HG03095 (cell line): ENCODE data around the gene OLIG2.

Experiments used
- ATAC-seq: cut with Tn5 transposase; IDR thresholded peaks from one replicate; pipeline ENCODE4 v1.9.1; 2021; ENCODE audit warnings: moderate library complexity; ENCODE audit not compliant: unreplicated experiment

OLIG2 gene

DNA sequence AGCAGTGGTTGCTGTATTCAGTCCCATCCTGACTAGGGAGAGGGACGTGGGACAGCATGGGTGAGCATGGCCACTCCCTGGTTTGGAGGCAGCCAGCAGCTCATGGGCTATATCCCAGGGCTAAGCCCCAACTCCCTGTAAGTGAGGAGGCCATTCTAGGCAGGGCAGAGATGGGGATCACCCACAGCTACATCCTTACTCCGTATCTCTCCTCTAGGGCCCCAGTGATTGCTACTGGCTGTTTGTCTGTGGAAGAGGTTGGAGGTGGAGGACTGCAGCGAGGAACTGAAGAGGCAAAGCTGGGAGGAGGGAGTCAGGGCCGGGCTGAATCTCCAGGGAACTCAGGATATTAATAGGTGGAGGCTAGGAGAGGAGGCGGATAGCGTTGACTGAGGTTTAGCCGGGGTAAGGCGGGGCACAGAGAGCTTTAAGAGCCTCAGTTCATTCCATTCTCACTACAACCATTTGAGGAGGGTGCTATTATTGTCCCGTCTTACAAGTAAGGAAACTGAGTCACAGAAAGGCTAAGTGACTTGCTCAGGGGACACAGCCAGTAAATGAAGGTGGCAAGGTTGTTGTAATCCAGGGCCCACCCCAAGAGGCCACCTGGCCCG, 6.8 kb downstream of the OLIG2 start:
- no peak for ATAC-seq

DNA sequence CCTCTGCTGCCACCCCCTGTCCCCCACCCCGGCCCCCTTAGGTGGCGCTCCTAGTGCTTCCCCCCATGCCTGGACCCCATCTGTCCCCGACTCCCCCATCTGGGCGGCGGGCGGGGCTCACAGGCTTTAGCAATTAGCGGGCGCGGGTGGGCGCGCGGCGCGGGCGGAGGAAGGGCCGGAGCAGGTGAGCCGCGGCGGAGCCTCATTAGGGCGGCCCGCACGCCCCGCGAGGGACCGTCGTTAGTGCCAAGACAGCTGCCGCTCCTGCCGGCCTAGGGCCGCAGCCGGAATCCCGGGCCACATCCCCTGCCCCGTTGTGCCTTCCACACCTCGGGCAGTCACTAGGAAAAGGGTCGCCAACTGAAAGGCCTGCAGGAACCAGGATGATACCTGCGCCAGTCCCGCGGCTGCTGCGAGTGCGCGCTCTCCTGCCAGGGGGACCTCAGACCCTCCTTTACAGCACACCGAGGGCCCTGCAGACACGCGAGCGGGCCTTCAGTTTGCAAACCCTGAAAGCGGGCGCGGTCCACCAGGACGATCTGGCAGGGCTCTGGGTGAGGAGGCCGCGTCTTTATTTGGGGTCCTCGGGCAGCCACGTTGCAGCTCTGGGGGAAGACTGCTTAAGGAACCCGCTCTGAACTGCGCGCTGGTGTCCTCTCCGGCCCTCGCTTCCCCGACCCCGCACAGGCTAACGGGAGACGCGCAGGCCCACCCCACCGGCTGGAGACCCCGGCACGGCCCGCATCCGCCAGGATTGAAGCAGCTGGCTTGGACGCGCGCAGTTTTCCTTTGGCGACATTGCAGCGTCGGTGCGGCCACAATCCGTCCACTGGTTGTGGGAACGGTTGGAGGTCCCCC, 7.6 kb downstream of the OLIG2 start:
- ATAC-seq, result no peak

DNA sequence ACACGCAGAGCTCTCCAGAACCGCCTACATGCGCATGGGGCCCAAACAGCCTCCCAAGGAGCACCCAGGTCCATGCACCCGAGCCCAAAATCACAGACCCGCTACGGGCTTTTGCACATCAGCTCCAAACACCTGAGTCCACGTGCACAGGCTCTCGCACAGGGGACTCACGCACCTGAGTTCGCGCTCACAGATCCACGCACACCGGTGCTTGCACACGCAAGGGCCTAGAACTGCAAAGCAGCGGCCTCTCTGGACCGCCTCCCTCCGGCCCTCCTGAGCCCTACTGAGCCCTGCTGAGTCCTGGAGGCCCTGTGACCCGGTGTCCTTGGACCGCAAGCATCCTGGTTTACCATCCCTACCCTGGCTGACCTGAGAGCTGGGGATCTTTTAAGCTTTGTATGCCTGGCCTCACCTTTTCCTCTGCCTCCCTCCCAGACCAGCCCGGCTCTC, 8.3 kb downstream of the OLIG2 start:
- no peak for ATAC-seq

DNA sequence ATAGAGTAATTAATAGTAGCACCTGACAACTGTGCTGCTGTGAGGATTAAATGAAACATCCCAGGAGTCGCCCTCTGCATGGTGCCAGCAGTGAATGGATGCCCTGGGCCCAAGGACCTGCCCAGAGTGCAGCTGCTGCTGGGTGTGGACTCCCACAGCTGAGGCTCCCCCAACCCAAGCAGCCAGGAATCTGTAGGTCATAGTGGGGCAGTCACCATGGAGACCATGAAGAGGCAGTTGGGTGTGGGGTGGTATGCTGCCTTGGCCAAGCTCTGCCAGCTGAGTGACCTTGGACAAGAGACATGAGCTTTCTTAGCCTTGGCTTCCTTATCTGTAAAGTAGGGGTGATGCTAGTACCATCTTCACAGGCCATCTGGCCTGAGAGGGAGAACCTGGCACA, 9.4 kb downstream of the OLIG2 start:
- ATAC-seq, result no peak

DNA sequence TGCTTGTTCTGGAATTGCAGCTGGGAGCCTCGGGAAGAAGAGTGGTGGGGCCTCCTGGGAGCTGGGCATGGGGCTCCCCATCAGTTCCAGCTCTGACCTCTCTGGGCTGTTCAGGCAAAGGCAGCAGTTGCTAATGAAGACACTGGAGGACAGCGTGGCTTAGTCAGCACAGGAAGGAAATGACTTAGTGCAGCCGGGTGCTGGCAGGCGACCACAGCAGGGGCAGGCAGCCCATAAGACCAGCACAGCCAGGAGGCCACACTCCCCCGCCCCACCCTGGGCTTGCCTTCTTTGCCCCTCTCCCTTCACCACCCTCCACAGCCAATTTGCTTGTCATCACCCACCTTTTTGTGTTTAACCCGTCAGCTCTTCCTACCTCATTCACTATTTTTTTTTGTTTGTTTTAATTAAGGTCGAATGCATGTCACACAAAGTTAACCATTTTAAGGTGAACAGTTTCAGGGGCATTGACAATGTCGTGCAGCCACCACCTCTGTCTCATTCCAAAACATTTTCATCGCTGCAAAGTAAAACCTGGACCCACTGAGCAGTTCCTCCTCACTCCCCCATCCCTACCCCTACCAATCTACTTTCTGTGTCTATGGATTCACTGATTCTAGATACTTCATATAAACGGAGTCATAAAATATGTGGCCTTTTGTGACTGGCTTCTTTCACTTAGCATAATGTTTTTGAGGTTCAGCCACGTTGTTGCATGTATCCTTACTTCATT, 10.9 kb downstream of the OLIG2 start:
- ATAC-seq, result no peak

DNA sequence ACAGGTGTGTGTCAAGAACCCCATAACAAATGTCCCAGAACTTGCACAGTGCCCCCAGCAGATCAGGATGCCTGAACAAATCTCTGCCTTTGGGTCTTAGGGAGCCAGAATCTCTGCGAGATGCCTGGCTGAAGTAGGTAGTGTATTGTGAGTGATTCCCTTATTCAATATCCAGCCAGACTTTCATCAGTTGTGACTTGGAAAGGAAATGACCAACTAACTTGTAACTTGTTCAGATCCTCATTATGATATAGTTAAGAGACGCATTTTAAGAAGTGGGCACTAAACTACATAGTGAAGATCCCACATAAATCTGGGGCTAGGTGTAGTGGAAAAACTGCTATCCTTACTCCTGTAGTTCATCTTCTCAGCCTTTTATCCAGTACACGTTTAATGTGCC, 11.8 kb downstream of the OLIG2 start:
- no peak for ATAC-seq

DNA sequence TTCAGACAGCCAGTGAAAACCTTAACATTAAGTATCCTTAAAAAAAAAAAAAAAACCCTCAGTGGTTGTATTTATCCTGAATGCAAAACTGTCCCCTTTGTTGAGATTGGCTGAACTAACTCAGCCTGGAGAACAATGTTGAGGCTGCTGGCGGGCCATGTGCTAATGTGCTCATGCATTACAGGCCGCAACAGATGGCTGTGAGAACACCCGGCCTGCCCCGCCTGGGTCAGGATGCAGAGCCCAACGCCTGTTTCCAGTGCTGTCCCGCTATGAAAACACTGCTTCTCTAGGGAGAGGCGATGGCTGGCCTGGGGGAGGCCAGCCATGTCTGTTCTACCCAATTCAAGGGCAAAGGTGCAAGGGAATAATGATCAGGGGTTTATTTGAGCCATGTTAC, 13.8 kb downstream of the OLIG2 start:
- ATAC-seq, result no peak

DNA sequence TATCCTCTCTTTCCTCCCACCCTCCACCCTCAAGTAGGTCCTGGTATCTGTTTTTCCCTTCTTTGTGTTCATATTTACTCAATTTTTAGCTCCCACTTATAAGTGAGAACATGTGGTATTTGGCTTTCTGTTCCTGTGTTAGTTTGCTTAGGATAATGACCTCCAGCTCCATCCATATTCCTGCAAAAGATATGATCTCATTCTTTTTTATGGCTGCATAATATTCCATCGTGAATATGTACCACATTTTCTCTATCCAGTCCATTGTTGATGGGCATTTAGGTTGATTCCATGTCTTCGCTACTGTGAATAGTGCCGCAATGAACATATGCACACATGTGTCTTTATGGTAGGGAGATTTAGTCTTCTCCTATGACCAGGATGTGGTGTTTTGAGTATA, 14.5 kb downstream of the OLIG2 start:
- no peak for ATAC-seq

DNA sequence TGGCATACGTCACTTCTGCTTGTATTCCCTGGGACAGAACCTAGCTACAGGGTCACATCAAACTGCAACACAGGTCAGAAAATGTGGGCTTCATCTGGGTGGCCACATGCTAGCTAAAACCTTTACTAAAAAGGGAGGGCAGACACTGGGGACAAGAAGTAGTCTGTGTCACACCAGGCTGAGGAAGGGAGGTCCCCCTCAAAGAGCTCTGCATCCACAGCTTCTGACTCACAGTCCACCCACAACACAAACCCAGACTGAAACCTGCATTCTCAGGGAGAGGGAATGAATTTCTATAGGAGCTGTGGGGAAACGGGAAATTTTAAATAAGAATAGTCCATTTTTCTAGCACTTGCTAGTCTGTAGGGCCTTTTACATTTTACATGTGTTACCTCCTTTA, 16.2 kb downstream of the OLIG2 start:
- ATAC-seq, result no peak

DNA sequence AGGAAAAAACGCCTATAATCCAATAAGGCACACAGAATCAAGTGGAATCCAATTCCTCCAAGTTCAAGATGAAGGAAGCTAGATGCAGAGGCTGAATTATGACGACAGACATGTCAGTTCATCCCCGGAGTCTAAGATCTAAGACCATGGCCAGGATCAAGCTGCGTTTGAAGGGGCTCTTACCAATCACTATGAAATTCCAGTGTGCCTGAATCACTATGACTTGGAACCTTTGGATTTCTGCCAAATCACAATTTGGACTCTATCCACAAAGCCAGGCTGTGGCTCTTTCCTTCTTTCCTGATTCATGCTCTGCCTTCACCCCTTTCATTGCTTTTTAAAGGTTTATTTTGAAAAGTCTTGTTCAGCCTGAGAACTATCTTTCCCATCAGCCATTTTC, 17.1 kb downstream of the OLIG2 start:
- no peak for ATAC-seq

DNA sequence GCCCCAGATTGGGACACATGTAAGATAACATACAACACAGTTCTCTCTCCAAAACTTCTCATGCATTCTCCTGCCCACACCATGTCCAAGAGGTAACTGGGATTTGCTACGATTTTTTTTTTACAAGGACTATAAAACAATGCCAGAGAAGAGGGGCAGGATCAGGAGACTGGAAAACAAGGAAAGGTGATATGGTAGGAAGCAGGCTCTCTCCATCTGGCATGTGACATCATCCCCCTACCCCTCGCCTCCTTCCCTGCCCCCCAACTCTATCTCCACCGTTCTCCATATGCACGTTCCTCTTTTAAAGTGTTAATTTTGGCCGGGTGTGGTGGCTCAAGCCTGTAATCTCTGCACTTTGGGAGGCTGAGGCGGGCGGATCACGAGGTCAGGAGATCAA, 20.7 kb downstream of the OLIG2 start:
- ATAC-seq, result no peak

DNA sequence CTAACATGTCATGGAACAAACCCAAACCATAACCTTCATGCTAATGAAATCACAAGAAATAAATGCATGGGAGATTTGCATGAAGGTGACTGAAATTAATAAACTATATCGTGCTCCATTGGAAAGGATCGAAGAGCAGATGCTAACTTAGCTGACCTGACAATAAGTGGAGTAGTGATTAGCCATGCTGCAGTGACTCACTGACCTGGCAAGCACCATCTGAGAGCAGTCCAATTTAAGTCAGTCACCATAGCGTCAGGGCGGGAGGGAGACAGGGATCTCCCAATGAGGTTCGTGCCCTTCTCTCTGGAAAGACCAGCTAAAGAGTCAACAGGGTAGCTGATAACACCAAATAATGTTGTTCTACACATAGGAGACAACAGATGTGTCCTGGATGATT, 21.5 kb downstream of the OLIG2 start:
- no peak for ATAC-seq

DNA sequence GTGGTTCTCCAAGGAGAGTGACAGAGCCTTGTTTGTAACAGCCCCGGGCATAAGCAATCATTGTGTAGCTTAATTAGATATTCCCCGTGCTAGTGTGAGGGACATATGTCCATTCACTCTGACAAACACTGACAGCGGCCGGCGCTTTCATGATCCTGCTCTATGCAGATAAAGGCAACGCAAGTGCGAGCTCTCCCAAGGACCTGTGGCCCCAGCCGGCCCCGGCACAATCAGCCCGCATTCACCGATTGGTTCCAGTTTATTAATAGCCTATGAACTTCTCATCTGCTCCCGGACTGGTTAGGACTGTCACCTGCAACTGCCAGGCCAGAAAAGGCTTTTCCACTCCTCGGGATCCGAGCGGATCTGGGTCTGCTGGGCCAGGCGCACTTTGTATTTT, 26.2 kb downstream of the OLIG2 start:
- ATAC-seq, result no peak

DNA sequence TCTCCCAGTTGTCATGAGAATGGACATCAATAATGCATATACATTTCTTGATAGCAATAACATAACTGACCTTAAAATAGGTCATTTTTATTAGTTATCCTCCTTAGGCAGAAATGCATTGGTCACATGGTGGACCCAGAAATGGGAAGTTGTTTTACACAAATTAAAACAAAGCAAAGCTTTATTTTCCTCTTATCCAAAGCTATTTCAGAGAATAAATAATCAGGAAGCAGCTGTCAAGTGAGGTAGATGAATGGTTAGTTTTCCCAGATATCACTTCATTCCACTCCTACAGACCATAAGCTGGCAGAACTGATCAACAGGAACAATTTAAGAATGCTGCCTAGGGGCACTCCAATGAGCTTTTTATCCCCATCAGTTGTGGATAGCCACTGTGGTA, 28.2 kb downstream of the OLIG2 start:
- no peak for ATAC-seq

DNA sequence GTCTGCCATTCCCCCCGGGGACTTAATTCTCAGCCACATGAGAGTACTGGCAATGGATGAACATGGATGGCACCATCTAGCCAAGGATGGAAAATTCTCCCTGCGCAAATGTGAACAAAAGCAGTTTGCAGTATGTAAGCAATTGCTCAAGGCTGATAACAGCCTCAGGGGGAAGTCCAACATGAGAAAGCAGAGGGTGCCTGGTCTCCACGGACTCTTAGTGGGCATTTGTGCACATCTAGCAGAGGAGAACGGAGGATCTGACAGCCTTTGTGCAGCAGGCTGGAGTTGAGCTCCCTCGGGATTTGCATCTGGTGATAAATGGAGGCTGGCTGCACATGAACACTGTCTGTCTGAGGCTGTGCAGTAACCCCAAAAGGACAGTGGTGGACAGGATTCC, 30.3 kb downstream of the OLIG2 start:
- no peak for ATAC-seq

DNA sequence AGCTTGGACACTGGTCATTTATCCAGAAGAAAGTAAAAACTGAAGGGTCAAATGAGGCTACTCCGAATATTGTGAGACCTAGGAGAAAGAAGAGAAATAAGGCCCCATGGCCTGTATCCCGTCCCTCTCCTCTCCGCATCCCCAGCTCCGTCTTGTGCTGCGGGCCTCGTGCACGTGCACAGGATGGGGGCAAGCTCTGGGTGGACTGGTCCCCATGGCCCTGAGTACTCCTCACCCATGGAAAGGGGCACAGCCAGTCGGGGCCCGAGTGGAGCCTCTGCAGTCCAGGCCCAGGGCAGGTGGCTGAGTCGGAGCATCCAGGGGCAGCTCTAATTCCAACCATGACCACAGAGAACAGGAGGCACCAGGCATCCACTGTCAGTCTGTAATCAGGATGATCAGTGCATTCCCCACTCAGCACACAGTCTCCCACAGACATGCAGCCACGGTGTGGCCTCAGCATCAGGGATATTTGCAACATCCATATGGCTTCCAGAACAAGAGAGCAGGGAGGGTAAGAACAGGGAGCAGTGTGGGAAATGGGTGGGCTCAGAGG, 31.7 kb downstream of the OLIG2 start:
- ATAC-seq, result no peak

DNA sequence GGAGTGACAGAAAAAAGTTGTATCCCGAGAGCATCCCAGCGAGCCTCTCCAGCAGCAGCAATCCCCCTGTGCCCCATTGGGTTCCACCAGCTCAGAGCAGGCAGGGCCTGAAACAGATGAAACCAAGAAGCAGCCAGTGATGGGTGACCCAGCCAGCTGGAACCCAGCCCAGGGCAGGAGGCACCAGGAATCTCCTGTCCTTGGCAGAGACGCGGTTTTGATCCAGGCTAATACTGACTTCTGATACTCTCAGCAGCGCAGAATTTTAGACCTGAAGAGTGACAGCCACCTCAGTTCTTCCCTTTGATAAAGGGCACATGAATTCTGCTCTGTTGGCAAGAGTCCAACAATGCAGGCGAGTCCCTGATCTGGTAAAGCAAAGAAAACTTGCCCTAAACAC, 32.8 kb downstream of the OLIG2 start:
- no peak for ATAC-seq

DNA sequence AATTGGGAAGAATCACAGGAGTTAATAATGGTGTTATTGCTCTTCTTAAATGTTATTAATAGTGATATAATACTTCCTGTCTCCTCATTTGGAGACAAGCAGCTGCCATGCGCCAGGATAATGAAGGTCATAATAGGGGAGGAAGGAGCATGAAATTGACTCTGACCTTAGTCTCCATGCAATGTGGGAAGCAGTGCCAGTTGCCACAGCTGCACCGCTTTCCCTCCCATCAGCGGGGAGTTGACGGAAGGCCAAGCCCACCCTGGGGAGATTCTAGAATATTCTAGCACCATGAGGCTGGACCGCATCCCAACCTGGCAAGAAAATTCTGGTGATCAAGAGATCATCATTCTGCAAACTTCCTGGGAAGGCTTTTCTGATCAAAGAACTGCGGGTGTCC, 33.2 kb downstream of the OLIG2 start:
- ATAC-seq, result no peak

DNA sequence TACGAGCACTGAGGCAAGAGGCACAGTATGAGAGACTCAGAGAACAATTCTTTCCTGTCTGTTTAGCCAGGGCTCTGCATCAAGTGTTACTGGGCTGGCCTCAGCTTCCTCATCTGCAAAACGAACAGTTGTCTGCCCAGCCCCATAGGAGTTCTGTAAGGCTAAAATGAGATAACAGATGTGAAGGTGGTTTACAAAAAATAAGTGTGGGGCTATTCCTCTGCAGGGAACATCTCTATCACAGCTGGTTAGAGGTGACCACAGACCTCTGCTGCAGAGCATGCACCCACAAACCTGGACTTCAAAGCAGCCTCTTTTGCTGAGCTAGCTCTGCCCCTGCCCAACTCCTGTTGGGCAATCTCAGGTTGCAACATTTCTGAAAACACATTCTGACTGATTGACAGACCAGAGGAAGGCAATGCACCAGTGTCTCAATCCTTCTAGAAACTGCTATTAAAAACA, 33.7 kb downstream of the OLIG2 start:
- ATAC-seq, result no peak

DNA sequence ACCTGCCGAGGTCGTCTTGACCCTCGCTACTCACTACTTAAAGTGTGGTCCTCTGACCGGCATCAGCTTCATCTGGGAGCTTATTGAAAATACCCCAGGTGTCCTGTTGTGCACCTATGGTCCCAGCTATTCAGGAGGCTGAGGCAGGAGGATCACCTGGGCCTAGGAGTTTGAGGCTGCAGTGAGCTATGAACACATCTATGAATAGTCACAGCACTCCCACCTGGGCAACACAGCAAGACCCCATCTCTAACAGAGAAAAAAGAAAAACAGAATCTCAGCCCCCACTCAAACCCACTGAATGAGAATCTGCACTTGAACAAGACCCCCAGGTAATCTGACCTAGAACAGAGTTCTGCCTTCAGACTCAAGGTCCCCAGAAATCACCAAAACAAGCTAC, 35.5 kb downstream of the OLIG2 start:
- no peak for ATAC-seq

DNA sequence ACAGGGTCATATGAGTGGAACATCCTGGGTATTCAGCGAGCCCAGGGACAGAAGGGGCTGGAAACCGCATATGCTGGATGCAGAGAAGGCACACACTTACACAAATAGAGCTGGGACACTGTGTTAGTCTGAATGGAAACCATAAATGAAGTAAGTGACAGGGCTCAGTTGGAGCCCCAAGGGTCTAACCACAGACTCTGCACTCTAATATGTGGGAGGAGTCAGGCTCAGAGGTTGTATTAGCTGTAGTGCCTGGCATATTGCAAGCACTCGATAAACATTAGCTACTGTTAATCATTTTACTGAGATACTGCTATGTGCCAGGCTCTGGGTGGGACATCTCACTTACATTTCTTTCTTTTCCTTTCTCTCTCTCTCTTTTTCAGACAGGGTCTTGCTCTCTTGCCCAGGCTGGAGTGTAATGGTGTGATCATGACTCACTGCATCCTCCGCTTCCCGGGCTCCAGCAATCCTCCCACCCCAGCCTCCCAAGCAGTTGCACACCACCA, 37.7 kb downstream of the OLIG2 start:
- ATAC-seq, result no peak
